NCI-H2227 (cell line): ENCODE results near the gene LRRC74B.
"Not testable (repeated sequence)": the region's sequence is repeated elsewhere in the genome, so short reads cannot be mapped to it uniquely, and the experiment has no call there.

Experiments
- DNase-seq: peaks from one replicate; lab custom pipeline; 2025; ENCODE audit not compliant: unreplicated experiment; lab: John Stamatoyannopoulos, UW

The LRRC74B gene

DNA sequence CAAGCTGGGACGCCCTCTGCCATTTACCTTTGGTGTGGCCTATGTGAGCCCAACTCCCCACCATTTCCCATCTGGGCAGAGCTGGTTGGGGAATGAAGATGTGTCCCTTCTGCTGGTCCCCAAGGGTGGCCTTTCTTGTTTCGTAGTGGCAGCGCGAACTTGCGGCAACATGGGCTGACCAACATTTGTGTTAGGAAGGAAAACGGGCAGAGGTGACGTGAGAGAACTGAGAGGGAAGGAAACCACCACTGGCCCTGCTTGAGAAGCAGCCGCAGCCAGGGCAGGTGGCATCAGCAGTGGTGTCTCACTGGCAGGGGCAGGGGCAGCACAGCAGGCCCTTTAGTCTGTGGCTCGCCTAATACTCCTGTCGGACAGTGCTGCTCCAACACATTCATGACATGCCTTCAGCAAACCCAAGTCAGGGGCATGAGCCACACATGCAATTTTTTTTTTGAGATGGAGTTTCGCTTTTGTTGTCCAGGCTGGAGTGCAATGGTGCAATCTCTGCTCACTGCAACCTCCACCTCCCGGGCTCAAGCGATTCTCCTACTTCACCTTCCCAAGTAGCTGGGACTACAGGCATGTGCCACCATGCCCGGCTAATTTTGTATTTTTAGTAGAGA lies 29.9 kb downstream of the LRRC74B start:
- no peak for DNase-seq

GRCh38 chr22:21076912-21077625 lies 31.3 kb downstream of the LRRC74B start:
- DNase-seq: no peak

GRCh38 chr22:21077884-21078508 lies 32.2 kb downstream of the LRRC74B start:
- no peak for DNase-seq

DNA sequence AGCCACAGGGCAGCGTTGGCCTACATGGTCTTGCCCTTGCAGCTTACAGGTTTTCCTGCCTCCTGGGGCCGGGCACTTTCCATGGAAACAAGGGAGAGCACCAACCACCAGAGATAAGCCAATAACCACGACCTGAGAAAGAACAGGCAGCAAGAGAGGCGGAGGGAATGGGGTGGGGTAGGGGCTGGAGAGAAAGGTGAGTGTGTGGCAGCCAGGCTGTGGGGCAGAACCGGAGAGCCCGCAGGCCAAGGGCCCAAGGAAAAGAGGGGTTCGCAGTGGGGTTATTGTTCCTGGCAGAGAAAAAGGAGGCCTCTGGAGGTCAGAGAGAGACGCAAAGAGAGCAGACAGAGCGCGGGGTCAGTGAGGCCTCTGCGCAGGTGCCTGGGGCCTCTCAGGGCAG lies 33.2 kb downstream of the LRRC74B start:
- no peak for DNase-seq

- no peak for DNase-seq
Measured at GRCh38 chr22:21079493-21079892, 33.7 kb downstream of the LRRC74B start.

GRCh38 chr22:21080435-21081137 lies 34.8 kb downstream of the LRRC74B start:
- DNase-seq: no peak

DNA sequence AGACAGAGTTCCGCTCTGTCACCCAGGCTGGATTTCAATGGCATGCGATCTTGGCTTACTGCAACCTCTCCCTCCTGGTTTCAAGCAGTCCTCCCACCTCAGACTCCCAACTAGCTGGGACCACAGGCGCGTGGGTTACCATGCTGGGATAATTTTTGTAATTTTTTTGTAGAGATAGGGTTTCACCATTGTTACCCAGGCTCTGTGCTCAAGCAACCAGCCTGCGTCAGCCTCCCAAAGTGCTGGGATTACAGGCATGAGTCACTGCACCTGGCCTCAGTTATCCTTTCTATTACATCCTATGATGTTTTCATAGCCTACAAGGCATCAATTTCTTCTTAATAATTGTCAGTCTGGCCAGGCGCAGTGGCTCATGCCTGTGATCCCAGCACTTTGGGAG lies 36.5 kb downstream of the LRRC74B start:
- no peak for DNase-seq

- DNase-seq: no peak
Measured at GRCh38 chr22:21087119-21087518, 41.4 kb downstream of the LRRC74B start.

GRCh38 chr22:21087926-21088325 lies 42.2 kb downstream of the LRRC74B start:
- DNase-seq: not testable (repeated sequence)

DNA sequence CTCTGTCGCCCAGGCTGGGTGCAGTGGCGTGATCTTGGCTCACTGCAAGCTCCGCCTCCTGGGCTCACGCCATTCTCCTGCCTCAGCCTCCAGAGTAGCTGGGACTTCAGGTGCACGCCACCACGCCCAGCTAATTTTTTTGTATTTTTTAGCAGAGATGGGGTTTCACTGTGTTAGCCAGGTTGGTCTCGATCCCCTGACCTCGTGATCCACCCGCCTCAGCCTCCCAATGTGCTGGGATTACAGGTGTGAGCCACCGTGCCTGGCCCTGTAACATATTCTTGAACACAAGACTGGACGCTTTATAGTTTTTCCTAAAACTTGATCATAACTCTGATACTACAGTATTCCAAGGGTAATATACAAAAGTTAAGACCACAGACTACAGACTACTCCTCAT lies 45.5 kb downstream of the LRRC74B start:
- not testable (repeated sequence) for DNase-seq

DNA sequence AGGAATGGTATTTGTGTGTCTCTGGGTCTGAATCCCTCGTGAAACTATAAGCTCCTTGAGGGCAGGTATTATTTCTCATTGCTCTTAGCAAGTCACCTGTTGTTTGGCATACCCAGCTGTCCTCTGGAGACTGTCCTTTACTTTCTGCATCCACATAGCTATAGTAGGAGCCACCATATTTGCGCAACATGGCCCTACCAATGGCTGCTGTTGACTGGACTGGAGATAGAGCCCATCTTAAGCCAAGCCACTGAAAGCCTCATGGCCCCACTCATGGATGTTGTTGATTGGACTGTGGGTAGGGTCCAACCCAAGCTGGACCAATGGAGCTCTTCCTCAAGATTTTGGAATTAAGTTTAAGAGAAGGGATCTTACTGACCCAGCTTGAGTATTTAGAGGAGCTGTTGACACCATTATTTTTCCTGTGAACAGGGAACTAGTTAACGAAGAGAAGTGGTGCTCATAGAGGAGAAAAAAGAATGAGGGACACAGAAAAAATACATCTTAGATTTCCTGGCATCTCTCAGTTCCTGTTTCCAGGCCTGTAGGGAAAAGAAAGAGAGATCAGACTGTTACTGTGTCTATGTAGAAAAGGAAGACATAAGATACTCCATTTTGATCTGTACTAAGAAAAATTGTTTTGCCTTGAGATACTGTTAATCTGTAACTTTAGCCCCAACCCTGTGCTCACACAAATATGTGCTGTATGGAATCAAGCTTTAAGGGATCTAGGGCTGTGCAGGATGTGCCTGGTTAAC lies 47.2 kb downstream of the LRRC74B start:
- DNase-seq: no peak

- not testable (repeated sequence) for DNase-seq
Measured at GRCh38 chr22:21093555-21094137, 47.9 kb downstream of the LRRC74B start.

DNA sequence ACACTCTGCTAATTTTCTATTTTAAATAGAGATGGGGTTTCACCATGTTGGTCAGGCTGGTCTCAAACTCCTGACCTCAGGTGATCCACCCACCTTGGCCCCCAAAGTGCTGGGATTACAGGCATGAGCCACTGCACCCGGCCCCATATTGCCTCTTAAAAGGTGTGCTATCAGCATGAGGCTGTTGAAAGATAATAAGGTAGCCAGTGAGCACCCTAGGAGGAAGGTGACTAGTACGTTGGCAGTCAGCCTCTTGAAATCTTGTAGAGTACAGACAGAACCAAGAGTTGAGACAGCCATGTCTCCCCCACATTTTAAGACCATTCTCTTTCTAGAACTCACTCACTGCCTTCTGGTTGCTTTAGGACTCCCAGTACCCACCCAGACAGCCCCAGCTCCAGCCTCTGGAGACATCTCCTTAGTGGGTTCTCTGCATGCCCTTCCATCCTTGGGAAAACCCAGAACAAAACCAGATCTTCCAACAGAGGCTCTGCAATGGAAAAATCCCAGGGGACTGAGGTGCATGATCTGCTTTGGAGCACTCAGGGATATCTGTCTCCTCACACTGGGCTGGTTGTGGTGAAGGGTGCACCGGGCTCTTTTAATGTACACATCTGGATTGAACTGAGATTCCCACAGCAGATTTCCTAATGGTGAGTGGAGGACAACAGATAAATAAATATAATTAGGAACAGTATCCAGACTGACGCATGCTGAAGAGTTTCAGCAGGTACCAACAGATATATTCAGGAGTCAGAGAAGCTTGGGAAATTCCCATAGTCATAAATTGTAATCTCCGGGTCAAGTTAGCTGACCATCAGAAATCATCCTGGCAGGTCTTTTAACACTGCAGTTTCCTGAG lies 49.4 kb downstream of the LRRC74B start:
- DNase-seq: no peak

- no peak for DNase-seq
Measured at GRCh38 chr22:21095773-21096107, 50.0 kb downstream of the LRRC74B start.

GRCh38 chr22:21096878-21097277 lies 51.1 kb downstream of the LRRC74B start:
- DNase-seq: not testable (repeated sequence)

DNA sequence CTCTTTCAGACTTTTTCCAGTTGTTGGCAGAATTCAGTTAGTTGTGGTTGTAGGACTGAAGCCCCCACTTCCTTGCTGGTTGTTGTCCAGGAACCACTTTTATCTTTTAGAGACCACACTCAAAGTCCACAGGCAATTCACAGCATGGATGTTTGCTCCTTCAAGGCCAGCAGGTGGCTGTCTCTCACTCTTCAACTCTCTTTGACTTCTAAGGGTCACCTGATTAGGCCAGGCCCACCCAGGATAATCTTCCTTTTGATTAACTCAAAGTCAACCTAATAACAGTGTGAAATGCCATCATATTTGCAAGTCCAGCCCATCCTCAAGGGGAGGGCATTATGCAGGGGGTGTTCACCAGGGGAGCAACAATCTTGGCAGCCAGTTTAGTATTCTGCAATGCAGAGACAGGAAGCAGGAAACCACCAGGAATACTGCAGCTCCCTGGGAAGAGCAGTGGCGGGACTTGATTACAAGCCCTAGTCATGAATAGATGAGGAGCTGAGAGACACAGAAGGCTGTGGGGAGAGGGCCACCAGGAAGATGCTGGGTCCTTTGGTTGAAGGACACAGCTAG lies 52.4 kb downstream of the LRRC74B start:
- no peak for DNase-seq

- DNase-seq: no peak
Measured at GRCh38 chr22:21099578-21099977, 53.8 kb downstream of the LRRC74B start.

GRCh38 chr22:21100149-21101032 lies 54.6 kb downstream of the LRRC74B start:
- DNase-seq: no peak
